ENCODE data around the gene FAM83B.
"Not testable (repeated sequence)": the region's sequence is repeated elsewhere in the genome, so short reads cannot be mapped to it uniquely, and the experiment has no call there.

FAM83B gene

DNA sequence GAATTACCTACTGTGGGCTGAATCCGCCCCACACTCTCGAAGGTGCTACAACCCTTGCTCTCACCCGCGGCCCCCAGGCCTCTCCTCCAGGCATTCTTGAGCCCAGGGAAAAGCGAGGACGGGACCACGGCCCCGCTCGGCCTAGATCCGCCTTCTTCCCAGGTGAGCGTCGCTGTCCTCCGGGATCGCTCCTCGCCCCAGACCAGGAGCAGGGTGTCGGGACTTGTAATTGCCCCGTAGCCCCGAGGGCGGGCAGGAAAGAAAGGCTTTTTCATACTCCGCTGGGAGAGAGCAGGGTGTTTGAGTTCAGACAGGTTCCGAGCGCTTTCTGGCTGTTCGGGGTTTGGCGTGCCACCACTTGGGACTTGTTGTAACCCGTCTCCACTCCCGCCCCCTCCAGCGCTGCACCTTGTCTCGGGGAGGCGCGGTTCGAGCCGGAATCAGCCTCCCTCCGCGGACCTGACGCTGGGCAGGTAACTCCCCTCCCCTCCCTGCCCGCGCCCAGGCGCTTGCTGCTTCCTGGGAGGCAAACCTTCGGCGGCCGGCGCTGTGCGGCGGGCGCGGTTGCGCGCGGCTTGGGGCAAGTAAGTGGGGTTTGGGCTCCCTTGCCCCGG lies at the start of gene FAM83B:
TSS of gene FAM83B (plus strand) at position 529 of the 614 bp plus-strand sequence. CDS start 23,476 bp downstream, outside the sequence.
- DNase-seq = peak; percentile 43

DNA sequence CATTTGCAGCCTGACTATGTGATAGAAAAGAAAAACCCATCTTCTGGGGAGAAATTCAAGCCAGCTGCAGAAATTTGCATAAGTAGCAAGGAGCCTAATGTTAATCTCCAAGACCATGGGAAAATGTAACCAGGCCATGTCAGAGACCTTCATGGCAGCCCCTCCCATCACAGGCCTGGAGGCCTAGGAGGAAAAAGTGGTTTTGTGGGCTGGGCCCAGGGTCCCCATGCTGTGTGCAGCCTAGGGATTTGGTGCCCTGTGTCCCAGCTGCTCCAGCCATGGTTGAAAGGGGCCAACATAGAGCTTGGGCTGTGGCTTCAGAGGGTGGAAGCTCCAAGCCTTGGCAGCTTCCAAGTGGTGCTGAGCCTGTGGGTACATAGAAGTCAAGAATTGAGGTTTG lies 49.7 kb upstream of the FAM83B start:
- not testable (repeated sequence) for DNase-seq

GRCh38 chr6:54800050-54800600 lies 46.4 kb upstream of the FAM83B start:
- DNase-seq = no peak

DNA sequence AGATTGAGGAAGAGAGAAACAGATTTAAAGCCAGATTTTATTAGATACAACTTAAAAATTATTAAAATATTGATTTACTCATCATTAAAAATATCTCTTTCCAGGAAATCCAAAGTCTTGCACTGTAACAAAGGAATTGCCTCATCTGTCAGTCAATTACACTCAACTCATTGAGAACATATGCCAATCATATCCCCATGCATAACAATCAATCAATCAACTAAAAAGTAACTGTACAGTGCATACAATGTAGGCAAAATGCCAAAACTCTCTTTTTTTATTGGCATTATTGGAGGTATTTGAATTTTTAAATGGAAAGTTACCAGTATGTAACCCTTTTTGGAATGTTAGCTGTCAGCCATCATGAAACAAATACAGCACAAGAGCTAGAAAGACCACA lies 45.3 kb upstream of the FAM83B start:
- no peak for DNase-seq

GRCh38 chr6:54801669-54802068 lies 44.9 kb upstream of the FAM83B start:
- no peak for DNase-seq

- DNase-seq = no peak
Measured at GRCh38 chr6:54802775-54803634, 43.6 kb upstream of the FAM83B start.

- DNase-seq = no peak
Measured at GRCh38 chr6:54805077-54805476, 41.5 kb upstream of the FAM83B start.

GRCh38 chr6:54810147-54810546 lies 36.4 kb upstream of the FAM83B start:
- DNase-seq = no peak

GRCh38 chr6:54813892-54814291 lies 32.7 kb upstream of the FAM83B start:
- no peak for DNase-seq

- DNase-seq = no peak
Measured at GRCh38 chr6:54817236-54817635, 29.3 kb upstream of the FAM83B start.

DNA sequence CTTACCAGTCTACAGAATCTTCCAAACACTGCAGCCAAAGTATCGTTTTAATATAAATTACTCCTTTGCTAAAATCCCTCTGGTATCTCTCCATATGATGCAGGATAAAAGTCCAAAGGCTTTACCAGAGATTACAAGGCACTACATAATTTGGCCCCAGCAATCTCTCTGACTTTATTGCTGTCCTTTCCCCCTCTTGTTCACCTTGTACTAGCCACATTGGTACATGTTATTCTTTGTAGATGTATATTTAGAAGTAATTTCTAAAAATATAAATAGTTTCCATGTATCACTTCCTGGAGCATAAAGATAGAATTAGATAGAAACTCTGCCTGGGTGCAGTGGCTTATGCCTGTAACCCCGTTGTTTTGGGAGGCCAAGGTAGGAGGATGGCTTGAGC lies 28.7 kb upstream of the FAM83B start:
- no peak for DNase-seq

GRCh38 chr6:54824225-54824624 lies 22.3 kb upstream of the FAM83B start:
- DNase-seq = not testable (repeated sequence)

GRCh38 chr6:54827010-54827409 lies 19.6 kb upstream of the FAM83B start:
- DNase-seq = no peak

- no peak for DNase-seq
Measured at GRCh38 chr6:54830216-54830615, 16.4 kb upstream of the FAM83B start.

- DNase-seq = no peak
Measured at GRCh38 chr6:54835176-54835575, 11.4 kb upstream of the FAM83B start.

- DNase-seq = peak; percentile 46
Measured at GRCh38 chr6:54846857-54847674, 495 bp downstream of the FAM83B start.

GRCh38 chr6:54847799-54848597 lies 1.4 kb downstream of the FAM83B start:
- no peak for DNase-seq

- DNase-seq = no peak
Measured at GRCh38 chr6:54850114-54850513, 3.5 kb downstream of the FAM83B start.

- no peak for DNase-seq
Measured at GRCh38 chr6:54856129-54856528, 9.6 kb downstream of the FAM83B start.

GRCh38 chr6:54860132-54860531 lies 13.6 kb downstream of the FAM83B start:
- no peak for DNase-seq

DNA sequence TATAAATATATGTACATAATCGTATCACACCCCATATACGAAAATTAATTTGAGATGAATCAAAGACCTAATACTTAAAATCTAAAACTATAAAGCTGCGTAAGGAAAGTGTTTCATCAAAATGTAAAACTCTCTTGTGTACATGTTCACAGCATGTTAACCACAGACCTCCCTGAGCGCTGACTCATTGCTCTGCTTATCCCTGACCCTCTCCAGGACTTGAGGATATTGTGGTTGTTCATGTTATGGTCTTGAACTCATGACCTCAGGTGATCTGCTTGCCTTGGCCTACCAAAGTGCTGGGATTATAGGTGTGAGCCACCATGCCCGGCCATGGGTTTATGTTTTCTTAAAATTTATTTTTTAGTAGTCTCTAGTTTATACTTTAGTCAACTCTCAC lies 14.2 kb downstream of the FAM83B start:
- DNase-seq = no peak

DNA sequence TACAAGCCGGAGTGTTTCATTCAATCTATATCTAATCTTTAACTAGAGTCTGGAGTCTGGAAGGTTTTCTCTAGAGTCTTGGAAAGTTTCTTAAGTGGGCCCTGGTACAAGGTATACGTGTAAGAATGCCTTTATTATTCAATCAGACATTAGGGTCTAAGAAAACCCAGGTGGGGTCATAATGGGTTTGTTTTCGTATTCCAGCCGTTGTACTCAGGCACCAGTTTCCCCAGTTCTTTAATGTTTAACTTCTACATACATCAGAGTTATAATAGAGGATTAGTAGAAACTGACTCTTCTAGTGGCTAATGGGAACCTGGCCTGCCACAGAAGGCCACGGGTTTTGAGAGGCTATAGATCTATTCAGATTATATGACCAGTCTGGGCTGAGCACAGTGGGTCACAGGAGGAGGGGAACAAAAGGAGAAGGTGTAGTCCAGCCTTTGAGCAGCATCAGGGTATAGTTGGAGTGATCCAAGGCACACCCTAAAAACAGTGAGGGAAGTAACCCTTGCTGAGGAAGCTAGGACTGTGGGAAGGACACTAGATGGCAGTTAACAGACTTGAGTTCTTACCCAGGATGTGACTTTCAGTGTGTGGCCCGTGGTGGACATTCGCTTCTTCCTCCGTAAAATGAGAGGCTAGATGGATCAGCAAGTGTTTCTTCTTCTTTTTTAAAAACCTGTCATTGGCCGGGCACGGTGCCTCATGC lies 15.5 kb downstream of the FAM83B start:
- DNase-seq = no peak
